ENCODE data around the gene MAP1S. TPM values are rescaled to one million over a fixed set of nuclear protein-coding genes. Genes with fewer than 3 reads are reported as not detected.
A peak's percentile ranks its signal among the peaks of the same experiment; 100 is the strongest.

Gene MAP1S
- total RNA-seq, 6 experiments from 2014 or later: 11.1 to 31.3 (median 14.9) TPM

DNA sequence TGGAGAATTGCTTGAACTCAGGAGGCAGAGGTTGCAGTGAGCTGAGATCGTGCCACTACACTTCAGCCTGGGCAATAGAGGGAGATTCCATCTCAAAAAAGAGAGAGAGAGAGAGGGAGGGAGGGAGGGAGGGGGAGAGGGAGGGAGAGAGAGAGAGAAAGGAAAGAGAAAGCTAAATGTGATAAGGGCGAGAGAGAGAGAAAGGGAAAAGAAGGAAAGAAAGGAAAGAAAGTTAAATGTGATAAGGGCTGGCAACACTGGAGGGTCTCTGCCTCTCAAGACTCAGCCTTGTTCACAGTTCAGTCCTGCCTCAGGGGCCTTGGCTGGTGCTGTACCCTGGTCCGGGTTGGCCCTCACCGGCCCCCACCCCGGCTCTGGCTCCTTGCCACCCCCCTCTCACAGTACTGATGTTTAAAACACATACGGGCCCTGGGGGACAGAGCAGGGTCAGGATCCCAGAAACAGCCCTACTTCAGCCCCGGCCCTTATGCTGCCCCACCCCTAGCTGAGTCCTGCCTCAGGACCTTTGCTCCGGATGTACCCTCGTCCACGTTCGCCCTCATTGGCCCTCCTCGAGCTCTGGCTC lies 3.5 kb downstream of the MAP1S start:
- TF ChIP-seq POLR2A (IDR thresholded peaks at IDR 0.05): no peak
- TF ChIP-seq, protein P1, sequence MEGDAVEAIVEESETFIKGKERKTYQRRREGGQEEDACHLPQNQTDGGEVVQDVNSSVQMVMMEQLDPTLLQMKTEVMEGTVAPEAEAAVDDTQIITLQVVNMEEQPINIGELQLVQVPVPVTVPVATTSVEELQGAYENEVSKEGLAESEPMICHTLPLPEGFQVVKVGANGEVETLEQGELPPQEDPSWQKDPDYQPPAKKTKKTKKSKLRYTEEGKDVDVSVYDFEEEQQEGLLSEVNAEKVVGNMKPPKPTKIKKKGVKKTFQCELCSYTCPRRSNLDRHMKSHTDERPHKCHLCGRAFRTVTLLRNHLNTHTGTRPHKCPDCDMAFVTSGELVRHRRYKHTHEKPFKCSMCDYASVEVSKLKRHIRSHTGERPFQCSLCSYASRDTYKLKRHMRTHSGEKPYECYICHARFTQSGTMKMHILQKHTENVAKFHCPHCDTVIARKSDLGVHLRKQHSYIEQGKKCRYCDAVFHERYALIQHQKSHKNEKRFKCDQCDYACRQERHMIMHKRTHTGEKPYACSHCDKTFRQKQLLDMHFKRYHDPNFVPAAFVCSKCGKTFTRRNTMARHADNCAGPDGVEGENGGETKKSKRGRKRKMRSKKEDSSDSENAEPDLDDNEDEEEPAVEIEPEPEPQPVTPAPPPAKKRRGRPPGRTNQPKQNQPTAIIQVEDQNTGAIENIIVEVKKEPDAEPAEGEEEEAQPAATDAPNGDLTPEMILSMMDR (IDR thresholded peaks at IDR 0.05): no peak
- ATAC-seq: no peak
- H3K4me3 ChIP-seq: no peak overlapping the region
- no peaks in the 10 kb centered on the region for H3K27me3 ChIP-seq
- no peak overlapping the region for H3K27ac ChIP-seq
- peaks cover 0 to 29% (median 5%) of the 10 kb centered on the region in 4 donors for H3K36me3 ChIP-seq
- WGBS (ENCODE audit: insufficient coverage, low coverage, low lambda C conversion rate, missing lambda C conversion rate): 65% methylated on average over 4 of the region's 12 CpGs
- intact Hi-C loops (cut with DNase I): no loop called here
- H3K9me3 ChIP-seq: no peaks in the 10 kb centered on the region
- DNase-seq: no peak
- peaks cover 0 to 18% (median 5%) of the 10 kb centered on the region in 4 donors for H3K4me1 ChIP-seq

DNA sequence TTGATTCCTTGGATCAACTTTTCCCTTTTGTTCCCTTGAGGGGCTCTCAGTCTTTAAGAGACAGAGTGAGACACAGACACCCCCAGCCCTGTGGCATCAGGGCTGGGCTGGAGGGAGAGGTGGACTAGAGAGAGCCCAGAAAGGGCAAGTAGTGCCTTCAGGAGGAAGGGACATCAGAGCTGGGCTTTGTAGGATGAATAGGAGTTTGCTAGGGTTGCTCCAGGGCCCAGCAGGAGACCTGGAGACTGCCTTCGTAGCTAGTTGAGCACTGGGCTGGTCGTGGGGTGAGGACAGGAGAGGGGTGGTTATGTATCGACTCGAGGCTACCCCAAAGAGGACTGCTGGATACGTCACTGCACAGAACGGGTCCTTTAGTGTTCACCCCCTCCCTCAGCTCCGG lies 5.4 kb downstream of the MAP1S start:
- Histone ChIP-seq H3K27ac (no peak overlapping the region), H3K36me3 (peaks cover 0 to 35% (median 8%) of the 10 kb centered on the region in 4 donors), H3K4me1 (peaks cover 0 to 18% (median 5%) of the 10 kb centered on the region in 4 donors), H3K9me3 (no peaks in the 10 kb centered on the region), H3K27me3 (no peaks in the 10 kb centered on the region), H3K4me3 (no peak overlapping the region)
- DNase-seq: no peak
- no peak for TF ChIP-seq POLR2A (IDR thresholded peaks at IDR 0.05)
- TF ChIP-seq, protein P1 (IDR thresholded peaks at IDR 0.05): no peak
- no CpG with 5 or more reads among the region's 7 CpGs for WGBS (ENCODE audit: insufficient coverage, low coverage, low lambda C conversion rate, missing lambda C conversion rate)
- intact Hi-C loops (cut with DNase I): no loop called here
- ATAC-seq: no peak

DNA sequence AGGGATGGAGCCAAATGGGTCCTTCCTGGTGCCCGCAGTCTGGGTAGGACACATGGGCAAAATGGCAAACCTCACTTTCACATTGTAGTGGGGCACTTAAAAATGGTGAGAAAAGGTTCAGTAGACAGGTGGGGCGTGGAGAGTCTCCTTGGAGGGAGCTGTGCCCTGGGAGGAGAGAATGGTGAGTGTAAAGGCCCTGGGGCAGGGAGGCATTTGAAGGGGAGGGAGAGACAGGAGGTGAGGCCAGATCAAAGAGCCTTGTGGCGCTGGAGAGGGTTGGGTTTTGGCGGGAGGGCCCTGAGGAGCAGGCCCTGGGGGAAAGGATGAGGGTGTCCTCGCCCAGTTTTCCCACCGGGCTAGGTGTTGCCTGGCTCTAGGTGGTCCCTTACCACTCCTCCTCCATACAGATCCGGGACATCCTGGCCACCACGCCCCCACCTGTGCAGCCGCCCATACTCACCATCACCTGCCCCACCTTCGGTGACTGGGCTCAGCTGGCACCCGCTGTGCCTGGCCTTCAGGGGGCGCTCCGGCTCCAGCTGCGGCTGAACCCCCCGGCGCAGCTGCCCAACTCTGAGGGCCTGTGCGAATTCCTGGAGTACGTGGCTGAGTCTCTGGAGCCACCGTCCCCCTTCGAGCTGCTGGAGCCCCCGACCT lies 6.3 kb downstream of the MAP1S start:
- Histone ChIP-seq H3K27ac (no peak overlapping the region), H3K36me3 (peaks cover 0 to 40% (median 8%) of the 10 kb centered on the region in 4 donors), H3K4me1 (peaks cover 0 to 12% (median 1%) of the 10 kb centered on the region in 4 donors), H3K27me3 (no peaks in the 10 kb centered on the region), H3K4me3 (no peak overlapping the region), H3K9me3 (no peaks in the 10 kb centered on the region)
- WGBS (ENCODE audit: insufficient coverage, low coverage, low lambda C conversion rate, missing lambda C conversion rate): 87% methylated on average over 9 of the region's 21 CpGs
- no peak for ATAC-seq
- TF ChIP-seq, protein P1 (IDR thresholded peaks at IDR 0.05): peak in 2 of 4 donors; percentile 10 to 15
- no peak for TF ChIP-seq POLR2A (IDR thresholded peaks at IDR 0.05)
- DNase-seq: no peak
- intact Hi-C loops (cut with DNase I): no loop called here

DNA sequence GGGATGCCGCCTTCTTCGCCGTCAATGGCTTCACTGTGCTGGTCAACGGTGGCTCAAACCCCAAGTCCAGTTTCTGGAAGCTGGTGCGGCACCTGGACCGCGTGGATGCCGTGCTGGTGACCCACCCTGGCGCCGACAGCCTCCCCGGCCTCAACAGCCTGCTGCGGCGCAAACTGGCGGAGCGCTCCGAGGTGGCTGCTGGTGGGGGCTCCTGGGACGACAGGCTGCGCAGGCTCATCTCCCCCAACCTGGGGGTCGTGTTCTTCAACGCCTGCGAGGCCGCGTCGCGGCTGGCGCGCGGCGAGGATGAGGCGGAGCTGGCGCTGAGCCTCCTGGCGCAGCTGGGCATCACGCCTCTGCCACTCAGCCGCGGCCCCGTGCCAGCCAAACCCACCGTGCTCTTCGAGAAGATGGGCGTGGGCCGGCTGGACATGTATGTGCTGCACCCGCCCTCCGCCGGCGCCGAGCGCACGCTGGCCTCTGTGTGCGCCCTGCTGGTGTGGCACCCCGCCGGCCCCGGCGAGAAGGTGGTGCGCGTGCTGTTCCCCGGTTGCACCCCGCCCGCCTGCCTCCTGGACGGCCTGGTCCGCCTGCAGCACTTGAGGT lies 7.0 kb downstream of the MAP1S start:
- TF ChIP-seq, protein P1 (IDR thresholded peaks at IDR 0.05): no peak
- no peak for TF ChIP-seq POLR2A (IDR thresholded peaks at IDR 0.05)
- H3K27ac ChIP-seq: no peak overlapping the region
- peaks cover 0 to 6% (median 0%) of the 10 kb centered on the region in 4 donors for H3K4me1 ChIP-seq
- no peaks in the 10 kb centered on the region for H3K9me3 ChIP-seq
- no peak overlapping the region for H3K4me3 ChIP-seq
- ATAC-seq (no peak), DNase-seq (no peak)
- no CpG with 5 or more reads among the region's 59 CpGs for WGBS (ENCODE audit: insufficient coverage, low coverage, low lambda C conversion rate, missing lambda C conversion rate)
- peaks cover 0 to 40% (median 8%) of the 10 kb centered on the region in 4 donors for H3K36me3 ChIP-seq
- H3K27me3 ChIP-seq: no peaks in the 10 kb centered on the region
- intact Hi-C loops (cut with DNase I): no loop called here

Measured in right lobe of liver (tissue), 6 donors.